PFSK-1 (cell line): ENCODE measurements around the gene TCEA2.

ENCODE experiments used
- POLR2AphosphoS5 ChIP-seq: IDR thresholded peaks from 2 replicates; pipeline ENCODE4 v1.6.1; 2012; ENCODE audit warnings: low read depth, mild to moderate bottlenecking, control low read depth, low read length, moderate library complexity
- SIN3A ChIP-seq: IDR thresholded peaks from 2 replicates; pipeline ENCODE4 v1.6.1; 2012; ENCODE audit warnings: mild to moderate bottlenecking, low read length, moderate library complexity, borderline replicate concordance; ENCODE audit not compliant: insufficient read depth
- TF ChIP-seq, protein P1 (sequence below), 2 experiments: IDR thresholded peaks; 2 replicates each; pipeline versions ENCODE4 v1.6.1 to v1.8.0; 2011 to 2012; ENCODE audit warnings: low read depth in 2 of 2, low read length in 2 of 2, control low read depth in 1 of 2, inconsistent platforms in 1 of 2, mild to moderate bottlenecking in 1 of 2, moderate library complexity in 1 of 2; ENCODE audit not compliant: insufficient read depth in 1 of 2

DNA sequence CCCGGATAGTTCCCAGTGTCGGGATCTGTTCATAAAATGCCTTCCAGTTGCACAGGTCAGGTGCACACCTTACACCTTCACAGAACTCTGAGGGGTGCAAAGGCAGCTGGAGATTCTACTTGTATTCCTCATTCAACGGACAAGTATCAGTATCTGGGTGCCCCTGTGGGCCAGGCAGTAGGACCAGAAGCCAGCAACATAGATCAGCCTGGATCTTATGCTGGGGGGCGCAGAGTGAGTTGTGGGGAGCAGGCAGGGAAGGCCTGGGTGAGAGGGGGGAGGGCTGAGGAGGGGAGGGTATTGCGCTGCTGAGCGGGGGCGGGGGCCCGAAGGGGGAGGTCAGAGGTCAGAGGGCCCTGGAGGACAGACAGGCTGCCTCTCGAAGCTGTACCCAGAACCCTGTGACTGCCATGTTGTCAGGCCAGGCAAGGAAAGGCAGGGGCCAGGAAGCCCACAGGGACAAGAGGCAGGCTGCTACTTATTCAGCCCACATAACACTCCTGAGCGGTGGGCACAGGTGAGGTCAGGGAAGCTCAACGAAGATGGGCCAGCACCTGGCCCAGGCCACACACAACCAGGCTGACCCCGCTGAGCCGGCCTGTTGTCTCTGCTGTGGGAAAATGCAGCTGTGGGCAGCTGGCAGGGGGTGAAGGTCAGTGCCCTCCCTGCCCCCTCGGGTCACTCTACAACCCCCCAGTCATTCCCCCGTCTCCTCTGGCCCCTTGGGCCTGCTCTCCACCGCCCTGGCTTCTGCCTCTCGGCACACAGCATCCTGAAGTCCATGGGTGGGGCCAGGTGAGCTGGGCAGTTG is 18.0 kb downstream of the TCEA2 start:
- TF ChIP-seq, protein P1, sequence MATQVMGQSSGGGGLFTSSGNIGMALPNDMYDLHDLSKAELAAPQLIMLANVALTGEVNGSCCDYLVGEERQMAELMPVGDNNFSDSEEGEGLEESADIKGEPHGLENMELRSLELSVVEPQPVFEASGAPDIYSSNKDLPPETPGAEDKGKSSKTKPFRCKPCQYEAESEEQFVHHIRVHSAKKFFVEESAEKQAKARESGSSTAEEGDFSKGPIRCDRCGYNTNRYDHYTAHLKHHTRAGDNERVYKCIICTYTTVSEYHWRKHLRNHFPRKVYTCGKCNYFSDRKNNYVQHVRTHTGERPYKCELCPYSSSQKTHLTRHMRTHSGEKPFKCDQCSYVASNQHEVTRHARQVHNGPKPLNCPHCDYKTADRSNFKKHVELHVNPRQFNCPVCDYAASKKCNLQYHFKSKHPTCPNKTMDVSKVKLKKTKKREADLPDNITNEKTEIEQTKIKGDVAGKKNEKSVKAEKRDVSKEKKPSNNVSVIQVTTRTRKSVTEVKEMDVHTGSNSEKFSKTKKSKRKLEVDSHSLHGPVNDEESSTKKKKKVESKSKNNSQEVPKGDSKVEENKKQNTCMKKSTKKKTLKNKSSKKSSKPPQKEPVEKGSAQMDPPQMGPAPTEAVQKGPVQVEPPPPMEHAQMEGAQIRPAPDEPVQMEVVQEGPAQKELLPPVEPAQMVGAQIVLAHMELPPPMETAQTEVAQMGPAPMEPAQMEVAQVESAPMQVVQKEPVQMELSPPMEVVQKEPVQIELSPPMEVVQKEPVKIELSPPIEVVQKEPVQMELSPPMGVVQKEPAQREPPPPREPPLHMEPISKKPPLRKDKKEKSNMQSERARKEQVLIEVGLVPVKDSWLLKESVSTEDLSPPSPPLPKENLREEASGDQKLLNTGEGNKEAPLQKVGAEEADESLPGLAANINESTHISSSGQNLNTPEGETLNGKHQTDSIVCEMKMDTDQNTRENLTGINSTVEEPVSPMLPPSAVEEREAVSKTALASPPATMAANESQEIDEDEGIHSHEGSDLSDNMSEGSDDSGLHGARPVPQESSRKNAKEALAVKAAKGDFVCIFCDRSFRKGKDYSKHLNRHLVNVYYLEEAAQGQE (IDR thresholded peaks at IDR 0.05; ENCODE audit: insufficient read depth in 1 of 2, low read depth in 2 of 2, low read length in 2 of 2), result no peak
- TF ChIP-seq POLR2AphosphoS5, result no peak
- no peak for TF ChIP-seq SIN3A
